H1 (cell line): ENCODE data around the gene ENO4. TPM values are rescaled to one million over a fixed set of nuclear protein-coding genes. Genes with fewer than 3 reads are reported as not detected.

ENCODE experiments used
- CTCF ChIA-PET: fragments of 300-600 bp; sonication (Branson Sonifier 250); formaldehyde crosslinking; loops from one replicate; lab custom pipeline; 2021; ENCODE audit not compliant: partially characterized antibody; lab: Charles Lee
- POLR2A ChIA-PET: fragments of 300-600 bp; sonication (Branson Sonifier 250); formaldehyde crosslinking; loops from one replicate; lab custom pipeline; 2021; ENCODE audit warnings: inconsistent platforms; ENCODE audit not compliant: partially characterized antibody; lab: Charles Lee
- DNase-seq, 2 experiments: peaks; one replicate each; pipeline versions ENCODE4 v3.0.0 to v3.0.0-alpha.2; 2010 to 2022; ENCODE audit warnings: low spot score in 2 of 2, low read depth in 1 of 2, mixed read lengths in 1 of 2
- FAIRE-seq: peaks from 2 replicates; lab custom pipeline; 2011; peaks lifted over from hg19 to GRCh38; lab: Jason Lieb, UNC
- H2AFZ ChIP-seq: 2 replicates; pipeline ENCODE4 v1.8.1; 2012; ENCODE audit warnings: low read length, inconsistent platforms
- H2AK5ac ChIP-seq: 2 replicates; pipeline ENCODE4 v1.6.1; 2013; ENCODE audit warnings: low read depth, low read length
- H2BK120ac ChIP-seq: replicated peaks from 2 replicates; pipeline ENCODE3; 2013; ENCODE audit warnings: low read depth, low read length, inconsistent platforms
- H2BK12ac ChIP-seq: 2 replicates; pipeline ENCODE4 v1.6.1; 2013; ENCODE audit warnings: low read depth, low read length
- H2BK15ac ChIP-seq: 2 replicates; pipeline ENCODE4 v1.6.1; 2013; ENCODE audit warnings: low read length
- H2BK20ac ChIP-seq: 2 replicates; pipeline ENCODE4 v1.6.1; 2013; ENCODE audit warnings: low read length
- H2BK5ac ChIP-seq: 2 replicates; pipeline ENCODE4 v1.6.1; 2013; ENCODE audit warnings: low read depth, low read length
- H3K14ac ChIP-seq: 2 replicates; pipeline ENCODE4 v1.6.1; 2013; ENCODE audit warnings: inconsistent platforms; ENCODE audit not compliant: insufficient read length
- H3K18ac ChIP-seq: 2 replicates; pipeline ENCODE4 v1.6.1; 2013; ENCODE audit warnings: low read length; ENCODE audit errors: extremely low read depth
- H3K23ac ChIP-seq: 2 replicates; pipeline ENCODE4 v1.6.1; 2013; ENCODE audit warnings: inconsistent platforms; ENCODE audit not compliant: insufficient read length
- H3K23me2 ChIP-seq: 2 replicates; pipeline ENCODE4 v1.6.1; 2013; ENCODE audit warnings: low read depth, low read length
- H3K27ac ChIP-seq: 2 replicates; pipeline ENCODE4 v1.6.1; 2011; ENCODE audit warnings: low read depth, low read length, inconsistent platforms
- H3K27me3 ChIP-seq, 4 experiments: replicated peaks in 1 of 4; 1 replicate in 1 of 4; 2 replicates in 3 of 4; pipeline versions ENCODE4 v1.6.1 to v1.8.1; 2011 to 2013; ENCODE audit warnings: low read length in 3 of 4, mild to moderate bottlenecking in 3 of 4, inconsistent platforms in 2 of 4, mixed read lengths in 2 of 4, moderate library complexity in 1 of 4; ENCODE audit not compliant: control insufficient read depth in 3 of 4, insufficient read depth in 3 of 4; ENCODE audit errors: extremely low read depth in 1 of 4
- H3K36me3 ChIP-seq, 4 experiments: 2 replicates each; pipeline versions ENCODE4 v1.6.1 to v1.8.1; 2011 to 2013; ENCODE audit warnings: mild to moderate bottlenecking in 4 of 4, low read length in 3 of 4, moderate library complexity in 2 of 4, control low read depth in 1 of 4, inconsistent platforms in 1 of 4; ENCODE audit not compliant: insufficient read depth in 4 of 4, control insufficient read depth in 2 of 4
- H3K4ac ChIP-seq: replicated peaks from 2 replicates; pipeline ENCODE3; 2013; ENCODE audit warnings: low read length, low read depth, mixed read lengths, inconsistent platforms; ENCODE audit not compliant: insufficient read length
- H3K4me1 ChIP-seq, 4 experiments: replicated peaks in 1 of 4; 1 replicate in 1 of 4; 2 replicates in 3 of 4; pipeline versions ENCODE4 v1.6.1 to v1.8.1; 2011 to 2013; ENCODE audit warnings: low read length in 3 of 4, inconsistent platforms in 2 of 4, mixed read lengths in 1 of 4; ENCODE audit not compliant: insufficient read depth in 4 of 4, control insufficient read depth in 3 of 4
- H3K4me2 ChIP-seq, 2 experiments: 2 replicates each; pipeline versions ENCODE4 v1.6.1 to v1.8.1; 2011 to 2013; ENCODE audit warnings: low read depth in 2 of 2, low read length in 2 of 2, control low read depth in 1 of 2, inconsistent platforms in 1 of 2, mild to moderate bottlenecking in 1 of 2; ENCODE audit not compliant: insufficient read depth in 1 of 2
- H3K4me3 ChIP-seq, 4 experiments: fragments of 200-600, 300-600 bp in 1 of 4; sonication (generic), shearing (Covaris generic), sonication (Bioruptor Twin) in 1 of 4; 2 replicates each; pipeline versions ENCODE4 v1.5.1 to v1.8.1; 2011 to 2016; ENCODE audit warnings: low read length in 4 of 4, low read depth in 3 of 4, control low read depth in 2 of 4, inconsistent platforms in 2 of 4, mild to moderate bottlenecking in 2 of 4, mixed read lengths in 1 of 4, moderate library complexity in 1 of 4; ENCODE audit not compliant: insufficient read depth in 2 of 4; ENCODE audit errors: extremely low read depth in 1 of 4
- H3K56ac ChIP-seq: replicated peaks from 2 replicates; pipeline ENCODE3; 2013; ENCODE audit warnings: low read depth, mild to moderate bottlenecking, mixed read lengths, low read length, inconsistent platforms; ENCODE audit not compliant: insufficient read length
- H3K79me1 ChIP-seq: 2 replicates; pipeline ENCODE4 v1.6.1; 2013; ENCODE audit warnings: low read depth, low read length, control low read depth
- H3K79me2 ChIP-seq, 2 experiments: 2 replicates each; pipeline versions ENCODE4 v1.6.1 to v1.8.1; 2012 to 2013; ENCODE audit warnings: low read length in 2 of 2, mild to moderate bottlenecking in 2 of 2, inconsistent platforms in 1 of 2; ENCODE audit not compliant: insufficient read depth in 2 of 2, control insufficient read depth in 1 of 2
- H3K9ac ChIP-seq, 4 experiments: replicated peaks in 1 of 4; 1 replicate in 1 of 4; 2 replicates in 3 of 4; pipeline versions ENCODE4 v1.6.1 to v1.8.1; 2011 to 2013; ENCODE audit warnings: low read depth in 3 of 4, low read length in 3 of 4, control low read depth in 2 of 4, mild to moderate bottlenecking in 2 of 4, moderate library complexity in 2 of 4, inconsistent platforms in 1 of 4; ENCODE audit errors: extremely low read depth in 1 of 4
- H3K9me3 ChIP-seq, 2 experiments: 2 replicates each; pipeline versions ENCODE4 v1.6.1 to v1.8.1; 2012 to 2013; ENCODE audit warnings: mild to moderate bottlenecking in 2 of 2, moderate library complexity in 2 of 2, control low read depth in 1 of 2, inconsistent platforms in 1 of 2, low read depth in 1 of 2, low read length in 1 of 2, mixed read lengths in 1 of 2; ENCODE audit not compliant: insufficient read depth in 2 of 2
- H4K20me1 ChIP-seq, 2 experiments: replicated peaks in 1 of 2; 2 replicates each; pipeline versions ENCODE3 to v1.8.1; 2011 to 2013; ENCODE audit warnings: inconsistent platforms in 2 of 2, low read length in 2 of 2, mild to moderate bottlenecking in 1 of 2; ENCODE audit not compliant: insufficient read depth in 2 of 2, control insufficient read depth in 1 of 2
- H4K5ac ChIP-seq: 2 replicates; pipeline ENCODE4 v1.6.1; 2013; ENCODE audit warnings: low read length, low read depth, mixed read lengths, inconsistent platforms; ENCODE audit not compliant: insufficient read length
- H4K8ac ChIP-seq: 2 replicates; pipeline ENCODE4 v1.8.0; 2013; ENCODE audit warnings: mild to moderate bottlenecking, moderate library complexity, low read length, inconsistent platforms; ENCODE audit not compliant: insufficient read depth; ENCODE audit errors: extremely low read depth
- H4K91ac ChIP-seq: replicated peaks from 2 replicates; pipeline ENCODE3; 2013; ENCODE audit warnings: low read length, mixed read lengths, inconsistent platforms; ENCODE audit not compliant: insufficient read length
- BCL11A ChIP-seq, 2 experiments: IDR thresholded peaks; one replicate each; pipeline ENCODE4 v1.6.1; 2011; ENCODE audit warnings: low read depth in 2 of 2, low read length in 2 of 2, mild to moderate bottlenecking in 2 of 2
- EGR1 ChIP-seq: IDR thresholded peaks from 2 replicates; pipeline ENCODE4 v1.6.1; 2011; ENCODE audit warnings: low read depth, low read length, borderline replicate concordance
- FOSL1 ChIP-seq: IDR thresholded peaks from 2 replicates; pipeline ENCODE4 v1.6.1; 2011; ENCODE audit warnings: mild to moderate bottlenecking, low read depth, low read length, moderate library complexity; ENCODE audit not compliant: insufficient read depth
- JUND ChIP-seq: IDR thresholded peaks from 2 replicates; pipeline ENCODE4 v1.6.1; 2011; ENCODE audit warnings: mild to moderate bottlenecking, improper control_type of control experiment, low read length
- MAFK ChIP-seq: IDR thresholded peaks from 2 replicates; pipeline ENCODE4 v1.6.1; 2012; ENCODE audit warnings: low read depth, mild to moderate bottlenecking, improper control_type of control experiment, low read length
- PHF8 ChIP-seq: fragments of 200-600 bp; sonication (generic); conservative IDR thresholded peaks from 2 replicates; pipeline ENCODE4 v1.7.1; 2012; ENCODE audit warnings: low read depth, mild to moderate bottlenecking, inconsistent platforms, low read length, moderate library complexity
- SP4 ChIP-seq: IDR thresholded peaks from 2 replicates; pipeline ENCODE4 v1.6.1; 2012; ENCODE audit warnings: low read length, inconsistent platforms
- WGBS, 2 experiments: shearing (Covaris generic) in 1 of 2; methylation state at CpG; one replicate each; pipeline versions ENCODE4 v1.1.6 to v1.1.7; 2013 to 2015; ENCODE audit warnings: low lambda C conversion rate in 2 of 2, mixed read lengths in 2 of 2, inconsistent platforms in 1 of 2, low coverage in 1 of 2, missing lambda C conversion rate in 1 of 2; ENCODE audit not compliant: insufficient replicate concordance in 2 of 2, insufficient coverage in 1 of 2, insufficient read length in 1 of 2; ENCODE audit errors: extremely low coverage in 1 of 2, missing lambda C conversion rate in 1 of 2; 5-methylcytosine and 5-hydroxymethylcytosine counted together
- polyA plus RNA-seq, 7 experiments: library from polyadenylated mRNA; depleted of rRNA in 3 of 7; stranded (reverse) in 5 of 7; unstranded in 2 of 7; fragments of >200 nt in 5 of 7; fragments of 200-250 nt in 2 of 7; gene quantifications; 1 replicate in 5 of 7; 2 replicates in 1 of 7; 4 replicates in 1 of 7; pipeline versions ENCODE4 v1.2.1 to v1.2.3, GENCODE V29; 2011 to 2013; ENCODE audit warnings: missing spikeins in 2 of 7, mixed read lengths in 2 of 7
- total RNA-seq: library from RNA; stranded (reverse); fragmentation: NEBNext Ultra II Directional; extraction: Animal tissue kit (Norgen Biotek cat#: 25700); gene quantifications from 2 replicates; pipeline ENCODE4 v1.2.1, GENCODE V29; 2021

The ENO4 gene
- total and polyA plus RNA-seq, 2 of the 8 experiments (the other 6 are each of a cell fraction or from before 2014, with no cell fraction given): 0.77 TPM; not detected in 1

GRCh38 chr10:116811691-116812090 lies 37.6 kb upstream of the ENO4 start:
- H3K79me1 ChIP-seq: no peaks in the 10 kb centered on the region
- no peak overlapping the region for H3K4me3 ChIP-seq
- TF ChIP-seq PHF8 (no peak), EGR1 (no peak), MAFK (no peak), SP4 (no peak), BCL11A (IDR thresholded peaks at IDR 0.05; ENCODE audit: low read depth in 2 of 2, low read length in 2 of 2) (no peak), FOSL1 (no peak), JUND (no peak)
- TF ChIP-seq, all 59 proteins: peak for 0
- Histone ChIP-seq H2BK20ac (no peak overlapping the region), H3K36me3 (no peaks in the 10 kb centered on the region), H4K20me1 (no peaks in the 10 kb centered on the region), H3K23ac (no peak overlapping the region), H3K27ac (no peak overlapping the region), H2BK12ac (no peak overlapping the region), H4K8ac (no peak overlapping the region), H2AK5ac (no peak overlapping the region), H3K9ac (no peak overlapping the region), H2BK5ac (no peak overlapping the region; the same call in 1 of the 2 replicates), H3K9me3 (no peaks in the 10 kb centered on the region), H3K23me2 (no peaks in the 10 kb centered on the region), H3K4me1 (peaks cover 0 to 2% (median under 1%) of the 10 kb centered on the region in 4 experiments; a peak in 2 of 7 replicates), H3K14ac (no peak overlapping the region), H3K56ac (no peak overlapping the region), H2AFZ (no peak overlapping the region), H2BK120ac (no peak overlapping the region), H4K91ac (no peak overlapping the region), H3K18ac (no peak overlapping the region; the same call in 1 of the 2 replicates), H3K79me2 (no peaks in the 10 kb centered on the region), H4K5ac (no peak overlapping the region), H3K4ac (no peak overlapping the region), H3K27me3 (no peaks in the 10 kb centered on the region), H2BK15ac (no peak overlapping the region), H3K4me2 (no peak overlapping the region)
- no peak for FAIRE-seq
- CTCF ChIA-PET: interaction anchor here (0.6 to 28.3 kb wide), 4 partner anchors 16 to 358 kb away, joined by 3 to 531 read pairs (median 95); no protein-coding TSS in a partner anchor
- 88% methylated on average over 11 of the region's 11 CpGs; no CpG with 5 or more reads in 1 of the 2 experiments for WGBS, 2 experiments
- POLR2A ChIA-PET: no interaction called here
- no peak for DNase-seq
